Tibial nerve (tissue), 4 donors: ENCODE data around the gene CCDC85C.

Experiments used
- CTCF ChIP-seq, 5 experiments: fragments of 200-600 bp in 3 of 5; fragments of 450-650 bp in 2 of 5; sonication (generic) in 3 of 5; IDR thresholded peaks; one replicate each; pipeline ENCODE4 v1.5.1; 2016 to 2019; ENCODE audit warnings: antibody characterized with exemption in 5 of 5, mild to moderate bottlenecking in 3 of 5, moderate library complexity in 2 of 5
- EP300 ChIP-seq, 2 donors: sonication (generic); formaldehyde crosslinking; IDR thresholded peaks; one replicate each; pipeline ENCODE4 v1.6.1; 2017; ENCODE audit warnings: antibody characterized with exemption in 2 of 2, mild to moderate bottlenecking in 1 of 2
- POLR2A ChIP-seq, 2 donors: fragments of 450-650 bp; IDR thresholded peaks; one replicate each; pipeline ENCODE4 v1.6.1; 2017; ENCODE audit warnings: antibody characterized with exemption in 2 of 2, mild to moderate bottlenecking in 2 of 2, moderate library complexity in 2 of 2

- TF ChIP-seq CTCF (IDR thresholded peaks at IDR 0.05) (no peak), POLR2A (IDR thresholded peaks at IDR 0.05) (no peak), EP300 (IDR thresholded peaks at IDR 0.05) (no peak)
These were observed 78.3 kb downstream of the CCDC85C start for GRCh38 chr14:99525699-99526080.
